MM.1S (cell line): ENCODE measurements around the gene DHTKD1.

Experiments
- EZH2 ChIP-seq: fragments of 300-600 bp; sonication (generic); optimal IDR thresholded peaks from 2 replicates; pipeline ENCODE3; 2017; ENCODE audit warnings: low read depth, mild to moderate bottlenecking, antibody characterized with exemption, low read length, mixed read lengths
- EZH2phosphoT487 ChIP-seq: fragments of 300-600 bp; sonication (generic); IDR thresholded peaks from 2 replicates; pipeline ENCODE4 v1.6.1; 2018; ENCODE audit warnings: antibody characterized with exemption, low read length
- TF ChIP-seq, protein P1 (sequence below): fragments of 300-600 bp; sonication (generic); IDR thresholded peaks from 2 replicates; pipeline ENCODE4 v1.5.1; 2016; ENCODE audit warnings: antibody characterized with exemption, low read length, mixed read lengths

- TF ChIP-seq, protein P1, sequence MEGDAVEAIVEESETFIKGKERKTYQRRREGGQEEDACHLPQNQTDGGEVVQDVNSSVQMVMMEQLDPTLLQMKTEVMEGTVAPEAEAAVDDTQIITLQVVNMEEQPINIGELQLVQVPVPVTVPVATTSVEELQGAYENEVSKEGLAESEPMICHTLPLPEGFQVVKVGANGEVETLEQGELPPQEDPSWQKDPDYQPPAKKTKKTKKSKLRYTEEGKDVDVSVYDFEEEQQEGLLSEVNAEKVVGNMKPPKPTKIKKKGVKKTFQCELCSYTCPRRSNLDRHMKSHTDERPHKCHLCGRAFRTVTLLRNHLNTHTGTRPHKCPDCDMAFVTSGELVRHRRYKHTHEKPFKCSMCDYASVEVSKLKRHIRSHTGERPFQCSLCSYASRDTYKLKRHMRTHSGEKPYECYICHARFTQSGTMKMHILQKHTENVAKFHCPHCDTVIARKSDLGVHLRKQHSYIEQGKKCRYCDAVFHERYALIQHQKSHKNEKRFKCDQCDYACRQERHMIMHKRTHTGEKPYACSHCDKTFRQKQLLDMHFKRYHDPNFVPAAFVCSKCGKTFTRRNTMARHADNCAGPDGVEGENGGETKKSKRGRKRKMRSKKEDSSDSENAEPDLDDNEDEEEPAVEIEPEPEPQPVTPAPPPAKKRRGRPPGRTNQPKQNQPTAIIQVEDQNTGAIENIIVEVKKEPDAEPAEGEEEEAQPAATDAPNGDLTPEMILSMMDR = no peak
- TF ChIP-seq EZH2 = no peak
- no peak for TF ChIP-seq EZH2phosphoT487
Observed at GRCh38 chr10:12077580-12078180, 8.9 kb downstream of the DHTKD1 start.
